SU-DHL-6 (cell line): ENCODE results near the gene IVNS1ABP.

Experiments
- H2AFZ ChIP-seq: fragments of 200-600 bp; sonication (generic); 2 replicates; pipeline ENCODE4 v1.6.1; 2014; ENCODE audit warnings: low read depth, mild to moderate bottlenecking, moderate library complexity, mixed read lengths, antibody characterized with exemption, low read length; ENCODE audit not compliant: severe bottlenecking
- H3F3A ChIP-seq: fragments of 200-600 bp; shearing (Covaris generic); 2 replicates; pipeline ENCODE4 v1.6.0; 2016; ENCODE audit warnings: antibody characterized with exemption, mild to moderate bottlenecking; ENCODE audit not compliant: insufficient read depth
- H3K27ac ChIP-seq: fragments of 200-600 bp; sonication (generic); 2 replicates; pipeline ENCODE4 v1.5.1; 2016; ENCODE audit warnings: low read depth, mild to moderate bottlenecking, low read length, moderate library complexity, mixed read lengths
- H3K27me3 ChIP-seq: fragments of 200-600 bp; sonication (generic), shearing (Covaris generic); 2 replicates; pipeline ENCODE4 v1.6.0; 2014; ENCODE audit warnings: mild to moderate bottlenecking, low read length
- H3K36me3 ChIP-seq: fragments of 200-600 bp; sonication (generic); 2 replicates; pipeline ENCODE4 v1.6.1; 2014; ENCODE audit warnings: mild to moderate bottlenecking, low read length, mixed read lengths
- H3K4me2 ChIP-seq: fragments of 300-600, 200-600 bp; shearing (Covaris generic), sonication (generic); 2 replicates; pipeline ENCODE4 v1.6.0; 2014; ENCODE audit warnings: low read length, low read depth, mild to moderate bottlenecking; ENCODE audit not compliant: poor library complexity, severe bottlenecking
- H3K4me3 ChIP-seq: fragments of 200-600 bp; sonication (generic); 2 replicates; pipeline ENCODE4 v1.5.1; 2014; ENCODE audit warnings: antibody characterized with exemption, low read length, mild to moderate bottlenecking, mixed read lengths; ENCODE audit not compliant: insufficient read depth, poor library complexity, severe bottlenecking
- H3K79me2 ChIP-seq: fragments of 200-600 bp; sonication (generic); 2 replicates; pipeline ENCODE4 v1.6.1; 2014; ENCODE audit warnings: mild to moderate bottlenecking, low read length, moderate library complexity; ENCODE audit not compliant: insufficient read depth
- H3K9ac ChIP-seq: fragments of 200-600 bp; sonication (generic); 2 replicates; pipeline ENCODE4 v1.7.0; 2014; ENCODE audit warnings: mild to moderate bottlenecking, low read length
- H3K9me2 ChIP-seq: fragments of 200-600 bp; sonication (generic); replicated peaks from 2 replicates; pipeline ENCODE4 v1.6.1; 2014; ENCODE audit warnings: low read length; ENCODE audit not compliant: insufficient read depth
- H3K9me3 ChIP-seq: fragments of 200-600 bp; sonication (generic); 2 replicates; pipeline ENCODE4 v1.6.1; 2014; ENCODE audit warnings: low read length, mixed read lengths; ENCODE audit not compliant: insufficient read depth
- H4K20me1 ChIP-seq: fragments of 200-600 bp; sonication (generic); 2 replicates; pipeline ENCODE4 v1.6.1; 2014; ENCODE audit warnings: low read depth, mild to moderate bottlenecking, antibody characterized with exemption, low read length, moderate library complexity, mixed read lengths
- EZH2phosphoT487 ChIP-seq: fragments of 200-600 bp; sonication (generic), shearing (Covaris generic); conservative IDR thresholded peaks from 2 replicates; pipeline ENCODE4 v1.6.1; 2018; ENCODE audit warnings: mild to moderate bottlenecking, antibody characterized with exemption, low read length, moderate library complexity, mixed read lengths
- TF ChIP-seq, protein P1 (sequence below): fragments of 200-600 bp; sonication (generic); IDR thresholded peaks from one replicate; pipeline ENCODE4 v1.5.1; 2017; ENCODE audit warnings: antibody characterized with exemption, mild to moderate bottlenecking, low read length, moderate library complexity; ENCODE audit not compliant: insufficient read depth, poor library complexity, severe bottlenecking

The IVNS1ABP gene

DNA sequence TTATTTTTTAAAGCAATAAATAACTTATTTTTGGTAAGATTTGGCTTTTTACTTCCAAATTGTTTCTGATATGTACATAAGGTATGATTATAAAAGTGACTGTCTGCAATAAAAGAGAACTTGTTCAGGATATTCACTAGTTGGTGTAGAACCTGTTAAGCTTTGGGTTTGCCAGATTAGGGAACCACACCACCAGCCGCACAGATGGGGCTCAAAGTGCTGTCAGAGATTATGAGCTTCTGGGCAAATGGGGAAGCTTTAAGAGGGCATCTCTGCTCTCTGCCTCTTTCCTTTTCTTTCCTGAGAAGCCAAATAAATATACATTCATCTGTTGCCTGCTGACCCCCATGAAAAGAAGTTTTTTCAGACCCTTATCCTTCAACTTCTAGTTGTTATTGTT is 25.4 kb downstream of the IVNS1ABP start:
- H3K9ac ChIP-seq: no peak overlapping the region
- no peak overlapping the region for H2AFZ ChIP-seq
- H3K79me2 ChIP-seq: no peaks in the 10 kb centered on the region
- no peaks in the 10 kb centered on the region for H3K27me3 ChIP-seq
- no peak overlapping the region for H3K27ac ChIP-seq
- H3K9me3 ChIP-seq: no peaks in the 10 kb centered on the region
- peaks cover 13% of the 10 kb centered on the region; the same call in 1 of the 2 replicates for H3F3A ChIP-seq
- H4K20me1 ChIP-seq: no peaks in the 10 kb centered on the region
- TF ChIP-seq, protein P1, sequence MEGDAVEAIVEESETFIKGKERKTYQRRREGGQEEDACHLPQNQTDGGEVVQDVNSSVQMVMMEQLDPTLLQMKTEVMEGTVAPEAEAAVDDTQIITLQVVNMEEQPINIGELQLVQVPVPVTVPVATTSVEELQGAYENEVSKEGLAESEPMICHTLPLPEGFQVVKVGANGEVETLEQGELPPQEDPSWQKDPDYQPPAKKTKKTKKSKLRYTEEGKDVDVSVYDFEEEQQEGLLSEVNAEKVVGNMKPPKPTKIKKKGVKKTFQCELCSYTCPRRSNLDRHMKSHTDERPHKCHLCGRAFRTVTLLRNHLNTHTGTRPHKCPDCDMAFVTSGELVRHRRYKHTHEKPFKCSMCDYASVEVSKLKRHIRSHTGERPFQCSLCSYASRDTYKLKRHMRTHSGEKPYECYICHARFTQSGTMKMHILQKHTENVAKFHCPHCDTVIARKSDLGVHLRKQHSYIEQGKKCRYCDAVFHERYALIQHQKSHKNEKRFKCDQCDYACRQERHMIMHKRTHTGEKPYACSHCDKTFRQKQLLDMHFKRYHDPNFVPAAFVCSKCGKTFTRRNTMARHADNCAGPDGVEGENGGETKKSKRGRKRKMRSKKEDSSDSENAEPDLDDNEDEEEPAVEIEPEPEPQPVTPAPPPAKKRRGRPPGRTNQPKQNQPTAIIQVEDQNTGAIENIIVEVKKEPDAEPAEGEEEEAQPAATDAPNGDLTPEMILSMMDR: no peak
- no peak for TF ChIP-seq EZH2phosphoT487
- H3K4me3 ChIP-seq: no peak overlapping the region
- H3K36me3 ChIP-seq: peaks cover 18% of the 10 kb centered on the region
- no peak overlapping the region for H3K4me2 ChIP-seq
- H3K9me2 ChIP-seq: no peaks in the 10 kb centered on the region

DNA sequence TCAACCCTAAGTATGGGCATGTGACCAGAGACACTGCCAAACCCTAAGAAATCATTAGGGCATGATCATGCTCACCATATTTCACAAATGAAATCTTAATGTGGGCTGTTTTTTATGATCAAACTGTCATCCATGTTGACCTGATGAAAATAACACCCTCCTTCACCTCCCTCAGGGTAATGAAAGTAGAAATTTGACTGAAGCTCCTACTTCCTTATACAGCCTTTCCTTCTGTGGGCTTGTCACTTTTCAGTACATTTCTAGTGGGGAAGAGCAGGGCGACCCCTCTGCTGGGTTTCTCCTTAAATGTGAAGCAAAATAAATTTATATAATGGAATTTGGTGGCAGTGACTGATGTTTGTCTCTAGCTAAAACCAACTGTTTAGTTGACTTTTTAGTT is 25.9 kb downstream of the IVNS1ABP start:
- Histone ChIP-seq H2AFZ (no peak overlapping the region), H3K27me3 (no peaks in the 10 kb centered on the region), H4K20me1 (no peaks in the 10 kb centered on the region), H3K9ac (no peak overlapping the region), H3K4me3 (no peak overlapping the region), H3K4me2 (no peak overlapping the region), H3K79me2 (no peaks in the 10 kb centered on the region), H3K36me3 (peaks cover 14% of the 10 kb centered on the region), H3K9me3 (no peaks in the 10 kb centered on the region), H3F3A (peaks cover 11% of the 10 kb centered on the region; the same call in 1 of the 2 replicates), H3K27ac (no peak overlapping the region), H3K9me2 (no peaks in the 10 kb centered on the region)
- TF ChIP-seq, protein P1: no peak
- no peak for TF ChIP-seq EZH2phosphoT487

DNA sequence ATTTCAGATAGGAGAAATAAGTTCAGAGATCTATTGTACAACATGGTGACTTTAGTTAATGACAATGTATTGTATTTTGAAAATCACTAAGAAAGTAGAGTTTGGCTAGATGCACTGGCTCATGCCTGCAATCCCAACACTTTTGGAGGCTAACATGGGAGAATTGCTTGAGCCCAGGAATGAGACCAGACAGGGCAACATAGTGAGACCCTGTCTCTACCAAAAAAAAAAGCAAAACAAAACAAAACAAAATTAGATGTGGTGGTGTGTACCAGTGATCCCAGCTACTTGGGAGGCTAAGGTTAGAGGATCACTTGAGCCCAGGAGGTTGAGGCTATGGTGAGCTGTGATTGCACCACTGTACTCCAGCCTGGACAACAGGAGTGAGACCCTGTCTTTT is 27.2 kb downstream of the IVNS1ABP start:
- no peaks in the 10 kb centered on the region for H3K79me2 ChIP-seq
- H3K27me3 ChIP-seq: no peaks in the 10 kb centered on the region
- no peak overlapping the region for H3K27ac ChIP-seq
- no peak overlapping the region for H3K9ac ChIP-seq
- H3F3A ChIP-seq: peaks cover 8% of the 10 kb centered on the region; the same call in 1 of the 2 replicates
- no peak overlapping the region for H2AFZ ChIP-seq
- no peak overlapping the region for H3K4me3 ChIP-seq
- TF ChIP-seq EZH2phosphoT487: no peak
- TF ChIP-seq, protein P1: no peak
- H3K9me3 ChIP-seq: no peaks in the 10 kb centered on the region
- no peak overlapping the region for H3K4me2 ChIP-seq
- H4K20me1 ChIP-seq: no peaks in the 10 kb centered on the region
- H3K9me2 ChIP-seq: no peaks in the 10 kb centered on the region
- H3K36me3 ChIP-seq: peaks cover under 1% of the 10 kb centered on the region; the same call in 1 of the 2 replicates
